ENCODE measurements around the gene TRAF3. TPM values are rescaled to one million over a fixed set of nuclear protein-coding genes. Genes with fewer than 3 reads are reported as not detected.
"Not testable (repeated sequence)": the region's sequence is repeated elsewhere in the genome, so short reads cannot be mapped to it uniquely, and the experiment has no call there.

The TRAF3 gene
- polyA plus RNA-seq, 1 of the 3 experiments (the other 2 are of a cell fraction): 17.9 TPM

DNA sequence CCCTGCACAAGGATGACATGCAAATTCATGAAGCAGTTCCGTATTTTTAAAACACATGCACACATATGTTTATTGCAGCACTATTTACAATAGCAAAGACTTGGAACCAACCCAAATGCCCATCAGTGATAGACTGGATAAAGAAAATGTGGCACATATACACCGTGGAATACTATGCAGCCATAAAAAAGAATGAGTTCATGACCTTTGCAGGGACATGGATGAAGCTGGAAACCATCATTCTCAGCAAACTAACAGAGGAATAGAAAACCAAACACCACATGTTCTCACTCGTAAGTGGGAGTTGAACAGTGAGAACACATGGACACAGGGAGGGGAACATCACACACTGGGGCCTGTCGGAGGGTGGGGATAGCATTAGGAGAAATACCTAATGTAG lies 88.7 kb downstream of the TRAF3 start:
- H3K9me3 ChIP-seq; H4K20me1 ChIP-seq (ENCODE audit: insufficient read depth); H3K4me2 ChIP-seq; H3F3A ChIP-seq (replicated peaks; ENCODE audit: insufficient read depth); H3K4me1 ChIP-seq (ENCODE audit: control insufficient read depth in 1 of 2, insufficient read depth in 2 of 2, low read depth in 1 of 2, low read length in 1 of 2); H3K27me3 ChIP-seq (ENCODE audit: insufficient read depth); POLR2A ChIA-PET; CTCF ChIA-PET; H3K9me2 ChIP-seq; H3K27ac ChIP-seq (ENCODE audit: low read depth in 2 of 2, low read length in 1 of 2); H3K4me3 ChIP-seq (ENCODE audit: low read depth in 2 of 2, low read length in 1 of 2); DNase-seq; H3K9ac ChIP-seq; H2AFZ ChIP-seq (ENCODE audit: low read depth): not testable (repeated sequence)
- WGBS (ENCODE audit: low lambda C conversion rate): 99% methylated on average over 4 of the region's 4 CpGs
- Histone ChIP-seq H3K79me2 (ENCODE audit: insufficient read depth) (peaks cover 34% of the 10 kb centered on the region), H3K36me3 (replicated peaks in 1 of 2; ENCODE audit: control insufficient read depth in 1 of 2, insufficient read depth in 2 of 2, low read length in 1 of 2) (peaks cover 0 to 12% of the 10 kb centered on the region in 2 experiments)

- Histone ChIP-seq H3K9ac (no peak overlapping the region), H2AFZ (ENCODE audit: low read depth) (no peak overlapping the region), H3K9me3 (peaks cover 6% of the 10 kb centered on the region; the same call in 1 of the 2 replicates), H3K27ac (ENCODE audit: low read depth in 2 of 2, low read length in 1 of 2) (no peak overlapping the region), H4K20me1 (ENCODE audit: insufficient read depth) (0 out of 2 replicates have a peak, but pooled peaks cover 5% of the 10 kb centered on the region), H3K9me2 (no peaks in the 10 kb centered on the region), H3K79me2 (ENCODE audit: insufficient read depth) (peaks cover 22% of the 10 kb centered on the region; the same call in 1 of the 2 replicates), H3K4me3 (ENCODE audit: low read depth in 2 of 2, low read length in 1 of 2) (no peak overlapping the region), H3F3A (replicated peaks; ENCODE audit: insufficient read depth) (no peaks in the 10 kb centered on the region), H3K36me3 (replicated peaks in 1 of 2; ENCODE audit: control insufficient read depth in 1 of 2, insufficient read depth in 2 of 2, low read length in 1 of 2) (peaks cover 7 to 8% of the 10 kb centered on the region in 2 experiments), H3K4me1 (ENCODE audit: control insufficient read depth in 1 of 2, insufficient read depth in 2 of 2, low read depth in 1 of 2, low read length in 1 of 2) (peaks cover 0 to 10% of the 10 kb centered on the region in 2 experiments; a peak in 1 of 4 replicates), H3K27me3 (ENCODE audit: insufficient read depth) (no peaks in the 10 kb centered on the region), H3K4me2 (no peak overlapping the region)
- ChIA-PET CTCF (interaction anchor here (1.0 kb wide), 1 partner anchor 16 kb away, joined by 4 read pairs; no protein-coding TSS in a partner anchor), POLR2A (no interaction called here)
- no peak for TF ChIP-seq FOXM1 (IDR thresholded peaks at IDR 0.05; ENCODE audit: low read depth)
- no peak for TF ChIP-seq SIN3A (IDR thresholded peaks at IDR 0.05; ENCODE audit: borderline replicate concordance, low read depth, low read length)
- no peak for TF ChIP-seq CHD2 (IDR thresholded peaks at IDR 0.05; ENCODE audit: low read length, partially characterized antibody)
- TF ChIP-seq, protein P1, sequence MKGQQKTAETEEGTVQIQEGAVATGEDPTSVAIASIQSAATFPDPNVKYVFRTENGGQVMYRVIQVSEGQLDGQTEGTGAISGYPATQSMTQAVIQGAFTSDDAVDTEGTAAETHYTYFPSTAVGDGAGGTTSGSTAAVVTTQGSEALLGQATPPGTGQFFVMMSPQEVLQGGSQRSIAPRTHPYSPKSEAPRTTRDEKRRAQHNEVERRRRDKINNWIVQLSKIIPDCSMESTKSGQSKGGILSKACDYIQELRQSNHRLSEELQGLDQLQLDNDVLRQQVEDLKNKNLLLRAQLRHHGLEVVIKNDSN (IDR thresholded peaks at IDR 0.05; ENCODE audit: borderline replicate concordance, low read depth): no peak
- no peak for TF ChIP-seq ELF1 (IDR thresholded peaks at IDR 0.05)
- TF ChIP-seq MXI1 (IDR thresholded peaks at IDR 0.05; ENCODE audit: low read depth, low read length): no peak
- TF ChIP-seq IRF3 (IDR thresholded peaks at IDR 0.05; ENCODE audit: low read depth, low read length): no peak
- no peak for TF ChIP-seq SMC3 (IDR thresholded peaks at IDR 0.05; ENCODE audit: low read depth, low read length)
- no peak for TF ChIP-seq USF2 (IDR thresholded peaks at IDR 0.05; ENCODE audit: borderline replicate concordance, low read depth, low read length)
- no peak for TF ChIP-seq POLR2AphosphoS5 (IDR thresholded peaks at IDR 0.05; ENCODE audit: low read depth, low read length)
- no peak for TF ChIP-seq GATA2 (CRISPR knock-in tag; IDR thresholded peaks at IDR 0.05)
- TF ChIP-seq, protein P2, sequence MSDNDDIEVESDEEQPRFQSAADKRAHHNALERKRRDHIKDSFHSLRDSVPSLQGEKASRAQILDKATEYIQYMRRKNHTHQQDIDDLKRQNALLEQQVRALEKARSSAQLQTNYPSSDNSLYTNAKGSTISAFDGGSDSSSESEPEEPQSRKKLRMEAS (IDR thresholded peaks at IDR 0.05; ENCODE audit: low read depth): no peak
- TF ChIP-seq YY1 (IDR thresholded peaks at IDR 0.05; ENCODE audit: low read depth): no peak
- TF ChIP-seq RAD21 (IDR thresholded peaks at IDR 0.05; ENCODE audit: low read length): no peak
- TF ChIP-seq EP300 (IDR thresholded peaks at IDR 0.05; ENCODE audit: borderline replicate concordance in 1 of 2, low read depth in 1 of 2, low read length in 1 of 2): no peak
- TF ChIP-seq CTCF (IDR thresholded peaks at IDR 0.05): no peak
- TF ChIP-seq EZH2phosphoT487 (IDR thresholded peaks at IDR 0.05; ENCODE audit: borderline replicate concordance, low read depth): no peak
- TF ChIP-seq RFX5 (IDR thresholded peaks at IDR 0.05; ENCODE audit: low read length): no peak
- 98% methylated on average over 9 of the region's 9 CpGs for WGBS (ENCODE audit: low lambda C conversion rate)
- no peak for DNase-seq
Measured at GRCh38 chr14:102866982-102867761, 89.9 kb downstream of the TRAF3 start.

All from SK-N-SH (cell line).